OCI-LY1 (cell line): Measurements from ENCODE around the gene DCTN1.

Source experiments
- H2AFZ ChIP-seq: fragments of 200-600 bp; sonication (generic), shearing (Covaris generic); 2 replicates; pipeline ENCODE4 v1.6.0; 2014; ENCODE audit warnings: antibody characterized with exemption, mild to moderate bottlenecking, low read length
- H3F3A ChIP-seq: fragments of 200-600 bp; sonication (generic), shearing (Covaris generic); 2 replicates; pipeline ENCODE4 v1.6.0; 2014; ENCODE audit warnings: mild to moderate bottlenecking, antibody characterized with exemption, low read length, moderate library complexity; ENCODE audit not compliant: insufficient read depth
- H3K27ac ChIP-seq: fragments of 200-600 bp; sonication (generic); 2 replicates; pipeline ENCODE4 v1.5.1; 2014; ENCODE audit warnings: low read length, mixed run types, mild to moderate bottlenecking, low read depth; ENCODE audit not compliant: poor library complexity, severe bottlenecking
- H3K27me3 ChIP-seq: fragments of 200-600 bp; sonication (generic); 2 replicates; pipeline ENCODE4 v1.6.0; 2014; ENCODE audit warnings: antibody characterized with exemption, mild to moderate bottlenecking, low read length, moderate library complexity; ENCODE audit not compliant: insufficient read depth
- H3K36me3 ChIP-seq: fragments of 200-600 bp; sonication (generic); 2 replicates; pipeline ENCODE4 v1.6.1; 2014; ENCODE audit warnings: mild to moderate bottlenecking, antibody characterized with exemption, low read length, moderate library complexity, mixed read lengths; ENCODE audit not compliant: insufficient read depth
- H3K4me1 ChIP-seq: fragments of 200-600 bp; sonication (generic); 2 replicates; pipeline ENCODE4 v1.5.1; 2014; ENCODE audit warnings: mild to moderate bottlenecking, low read length, moderate library complexity; ENCODE audit not compliant: insufficient read depth, severe bottlenecking
- H3K4me2 ChIP-seq: fragments of 200-600 bp; sonication (generic), shearing (Covaris generic); 2 replicates; pipeline ENCODE4 v1.6.1; 2014; ENCODE audit warnings: low read length
- H3K4me3 ChIP-seq: fragments of 200-600 bp; sonication (generic); 2 replicates; pipeline ENCODE4 v1.5.1; 2014; ENCODE audit warnings: low read length, low read depth, mild to moderate bottlenecking, mixed read lengths; ENCODE audit not compliant: poor library complexity, severe bottlenecking
- H3K79me2 ChIP-seq: fragments of 200-600 bp; shearing (Covaris generic); 2 replicates; pipeline ENCODE4 v1.6.1; 2016; ENCODE audit warnings: mixed run types, low read length, mixed read lengths; ENCODE audit not compliant: insufficient read depth
- H3K9ac ChIP-seq: fragments of 200-600 bp; sonication (generic), shearing (Covaris generic); 2 replicates; pipeline ENCODE4 v1.6.1; 2014; ENCODE audit warnings: mild to moderate bottlenecking, low read length, mixed read lengths
- H3K9me2 ChIP-seq: fragments of 200-600 bp; sonication (generic), shearing (Covaris generic); 2 replicates; pipeline ENCODE4 v1.6.1; 2014; ENCODE audit warnings: low read depth, mild to moderate bottlenecking, low read length, mixed read lengths
- H3K9me3 ChIP-seq: fragments of 200-600 bp; shearing (Covaris generic); 2 replicates; pipeline ENCODE4 v1.6.1; 2014; ENCODE audit warnings: low read length, mixed read lengths
- H4K20me1 ChIP-seq: fragments of 200-600 bp; sonication (generic), shearing (Covaris generic); 2 replicates; pipeline ENCODE4 v1.6.0; 2016; ENCODE audit warnings: mild to moderate bottlenecking, low read length; ENCODE audit not compliant: insufficient read depth
- EZH2 ChIP-seq: fragments of 200-600 bp; sonication (generic), shearing (Covaris generic); IDR thresholded peaks from 2 replicates; pipeline ENCODE4 v1.8.0; 2017; ENCODE audit warnings: borderline replicate concordance, mixed run types, mild to moderate bottlenecking, antibody characterized with exemption, low read length, moderate library complexity, mixed read lengths
- TF ChIP-seq, protein P1 (sequence below): fragments of 200-600 bp; sonication (generic), shearing (Covaris generic); IDR thresholded peaks from 2 replicates; pipeline ENCODE4 v1.5.1; 2017; ENCODE audit warnings: mild to moderate bottlenecking, antibody characterized with exemption, low read length, moderate library complexity, mixed read lengths

DCTN1 gene

DNA sequence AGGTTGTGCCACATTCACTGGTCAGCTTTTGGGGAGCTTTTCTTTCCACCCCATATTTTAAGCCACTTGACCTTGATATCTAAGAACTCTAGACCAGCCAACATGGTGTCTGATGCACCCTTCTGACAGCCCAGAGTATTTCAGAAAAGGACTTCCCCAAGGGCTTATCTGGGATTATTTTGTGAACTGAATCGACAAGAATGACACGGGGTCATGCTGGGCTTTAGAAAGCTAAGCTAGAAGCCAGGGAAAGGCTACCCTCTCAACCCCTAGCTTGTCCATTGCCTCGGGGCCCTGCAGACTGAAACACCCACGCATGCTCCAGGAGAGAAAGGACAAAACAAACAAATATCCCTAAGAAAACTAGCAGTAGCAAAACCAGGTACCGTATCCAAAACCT, 52.9 kb downstream of the DCTN1 start:
- Histone ChIP-seq H3K9me3 (no peaks in the 10 kb centered on the region), H2AFZ (no peak overlapping the region), H3K4me2 (no peak overlapping the region), H3K9me2 (no peaks in the 10 kb centered on the region), H4K20me1 (no peaks in the 10 kb centered on the region), H3K79me2 (no peaks in the 10 kb centered on the region), H3F3A (no peaks in the 10 kb centered on the region), H3K27ac (no peak overlapping the region), H3K4me3 (no peak overlapping the region), H3K4me1 (no peaks in the 10 kb centered on the region), H3K27me3 (no peaks in the 10 kb centered on the region), H3K36me3 (no peaks in the 10 kb centered on the region), H3K9ac (no peak overlapping the region)
- TF ChIP-seq, protein P1, sequence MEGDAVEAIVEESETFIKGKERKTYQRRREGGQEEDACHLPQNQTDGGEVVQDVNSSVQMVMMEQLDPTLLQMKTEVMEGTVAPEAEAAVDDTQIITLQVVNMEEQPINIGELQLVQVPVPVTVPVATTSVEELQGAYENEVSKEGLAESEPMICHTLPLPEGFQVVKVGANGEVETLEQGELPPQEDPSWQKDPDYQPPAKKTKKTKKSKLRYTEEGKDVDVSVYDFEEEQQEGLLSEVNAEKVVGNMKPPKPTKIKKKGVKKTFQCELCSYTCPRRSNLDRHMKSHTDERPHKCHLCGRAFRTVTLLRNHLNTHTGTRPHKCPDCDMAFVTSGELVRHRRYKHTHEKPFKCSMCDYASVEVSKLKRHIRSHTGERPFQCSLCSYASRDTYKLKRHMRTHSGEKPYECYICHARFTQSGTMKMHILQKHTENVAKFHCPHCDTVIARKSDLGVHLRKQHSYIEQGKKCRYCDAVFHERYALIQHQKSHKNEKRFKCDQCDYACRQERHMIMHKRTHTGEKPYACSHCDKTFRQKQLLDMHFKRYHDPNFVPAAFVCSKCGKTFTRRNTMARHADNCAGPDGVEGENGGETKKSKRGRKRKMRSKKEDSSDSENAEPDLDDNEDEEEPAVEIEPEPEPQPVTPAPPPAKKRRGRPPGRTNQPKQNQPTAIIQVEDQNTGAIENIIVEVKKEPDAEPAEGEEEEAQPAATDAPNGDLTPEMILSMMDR: no peak
- TF ChIP-seq EZH2: no peak

DNA sequence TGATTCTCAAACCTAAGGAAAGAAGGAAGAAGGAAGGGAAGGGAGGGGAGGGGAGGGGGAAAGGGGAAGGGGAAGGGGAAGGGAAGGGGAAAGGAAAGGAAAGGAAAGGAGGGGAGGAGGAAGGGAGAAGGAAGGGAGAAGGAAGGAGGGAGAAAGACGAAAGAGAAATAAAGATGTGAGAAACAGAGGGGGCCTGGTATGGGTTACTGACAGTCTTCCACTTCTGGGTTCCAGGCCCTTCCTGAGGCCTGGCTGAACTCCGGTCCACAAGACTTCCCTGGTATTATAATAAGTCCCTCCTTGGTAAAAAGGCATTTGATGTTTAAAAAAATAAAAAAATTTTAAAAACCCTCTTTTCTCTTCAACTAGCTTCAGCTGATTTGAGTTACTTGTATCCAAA, 54.3 kb downstream of the DCTN1 start:
- no peak overlapping the region for H3K4me3 ChIP-seq
- H3K4me2 ChIP-seq: no peak overlapping the region
- no peaks in the 10 kb centered on the region for H3K79me2 ChIP-seq
- no peak overlapping the region for H3K9ac ChIP-seq
- H3F3A ChIP-seq: no peaks in the 10 kb centered on the region
- no peak overlapping the region for H2AFZ ChIP-seq
- no peaks in the 10 kb centered on the region for H3K36me3 ChIP-seq
- TF ChIP-seq, protein P1: no peak
- TF ChIP-seq EZH2: no peak
- H3K4me1 ChIP-seq: no peaks in the 10 kb centered on the region
- no peaks in the 10 kb centered on the region for H3K9me3 ChIP-seq
- H3K9me2 ChIP-seq: no peaks in the 10 kb centered on the region
- no peak overlapping the region for H3K27ac ChIP-seq
- no peaks in the 10 kb centered on the region for H3K27me3 ChIP-seq
- H4K20me1 ChIP-seq: no peaks in the 10 kb centered on the region

DNA sequence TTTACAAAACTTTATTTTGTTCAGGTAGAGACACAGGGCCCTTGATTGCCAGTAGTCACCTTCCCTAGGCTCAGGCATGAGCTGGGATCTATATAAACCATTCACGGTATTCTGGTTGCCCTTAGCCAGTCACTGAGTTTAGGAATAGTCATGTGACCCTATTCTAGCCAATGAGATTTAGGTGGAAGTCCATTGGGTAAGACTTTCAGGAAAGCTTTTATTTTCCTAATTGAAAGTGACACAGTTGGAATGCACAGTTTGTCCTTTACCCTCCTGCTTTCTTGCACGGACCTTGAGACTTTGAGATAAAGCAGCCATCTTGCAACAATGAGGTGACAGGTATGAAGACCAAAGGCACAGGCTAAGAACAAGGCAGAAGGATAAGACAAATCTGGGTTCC, 58.4 kb downstream of the DCTN1 start:
- Histone ChIP-seq H3K4me3 (no peak overlapping the region), H3K36me3 (no peaks in the 10 kb centered on the region), H3K4me1 (no peaks in the 10 kb centered on the region), H3K4me2 (no peak overlapping the region), H3K9me3 (no peaks in the 10 kb centered on the region), H2AFZ (no peak overlapping the region), H3K79me2 (no peaks in the 10 kb centered on the region), H4K20me1 (no peaks in the 10 kb centered on the region), H3F3A (no peaks in the 10 kb centered on the region), H3K9me2 (no peaks in the 10 kb centered on the region), H3K27me3 (no peaks in the 10 kb centered on the region), H3K27ac (no peak overlapping the region), H3K9ac (no peak overlapping the region)
- TF ChIP-seq, protein P1: no peak
- no peak for TF ChIP-seq EZH2
